ENCODE measurements around the gene BIK.

The BIK gene

DNA sequence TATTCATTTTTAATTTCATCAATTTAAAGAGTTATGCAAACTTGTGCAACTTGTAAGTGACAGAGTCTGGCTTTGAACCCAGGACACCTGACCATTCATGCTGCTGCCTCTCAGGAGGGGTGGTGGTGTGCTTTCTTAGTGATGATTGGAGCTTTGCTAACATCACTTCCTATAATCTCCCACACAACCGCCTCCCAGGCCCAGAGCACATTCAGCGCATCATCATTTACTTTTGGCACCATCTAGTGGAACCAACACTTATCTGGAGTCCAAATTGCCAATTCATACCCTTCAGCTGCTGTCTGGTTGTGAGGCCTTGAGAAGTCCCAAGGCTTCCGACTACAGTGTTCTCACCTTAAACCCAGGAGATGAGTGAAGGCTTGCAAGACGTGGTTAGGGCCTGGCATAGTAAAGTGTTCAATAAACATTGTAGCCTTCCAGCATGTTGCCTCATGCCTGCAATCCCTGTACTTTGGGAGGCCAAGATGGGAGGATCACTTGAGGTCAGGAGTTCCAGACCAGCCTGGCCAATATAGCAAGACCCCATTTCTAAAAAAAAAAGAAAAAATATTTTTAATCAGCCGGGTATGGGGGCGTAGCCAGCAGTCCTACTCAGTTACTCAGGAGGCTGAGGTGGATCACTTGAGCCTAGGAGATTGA is 20.3 kb upstream of the BIK start:
- H2AFZ ChIP-seq (ENCODE audit: low read length) = no peak overlapping the region
- no peak overlapping the region for H3K27ac ChIP-seq (replicated peaks; ENCODE audit: low read length)
- H3K4me2 ChIP-seq (ENCODE audit: insufficient read depth, low read length, poor library complexity, severe bottlenecking) = no peak overlapping the region
- H3K4me3 ChIP-seq (ENCODE audit: low read length in 2 of 2) = no peak overlapping the region
- no peak overlapping the region for H3K4ac ChIP-seq (ENCODE audit: low read length)
- H3K4me1 ChIP-seq (ENCODE audit: control insufficient read depth in 2 of 2, insufficient read depth in 1 of 2, low read depth in 1 of 2, low read length in 2 of 2) = peaks cover 0 to 4% of the 10 kb centered on the region in 2 donors
- peaks cover 3% of the 10 kb centered on the region for H3K79me1 ChIP-seq (ENCODE audit: low read depth, low read length)
- H3K27me3 ChIP-seq (ENCODE audit: control insufficient read depth in 3 of 3, insufficient read depth in 3 of 3, low read depth in 1 of 3, low read length in 3 of 3) = no peaks in the 10 kb centered on the region
- no peak overlapping the region for H3K23ac ChIP-seq (ENCODE audit: low read depth, low read length, poor library complexity)
- H2BK5ac ChIP-seq (ENCODE audit: low read length) = no peak overlapping the region
- H3K14ac ChIP-seq (ENCODE audit: low read length) = no peak overlapping the region
- H2BK12ac ChIP-seq (ENCODE audit: low read length) = no peak overlapping the region
- no peak overlapping the region for H3K18ac ChIP-seq (ENCODE audit: low read length)
- no peak for DNase-seq (ENCODE audit: low spot score)
- H2BK120ac ChIP-seq (ENCODE audit: low read depth, low read length) = no peak overlapping the region
- WGBS, 2 donors (ENCODE audit: extremely low coverage in 2 of 2, insufficient read length in 2 of 2, insufficient replicate concordance in 1 of 2) = no CpG with 5 or more reads among the region's 6 CpGs
- H4K8ac ChIP-seq (ENCODE audit: low read depth, low read length) = no peak overlapping the region
- H3K36me3 ChIP-seq (replicated peaks in 1 of 2; ENCODE audit: control insufficient read depth in 2 of 2, insufficient read depth in 2 of 2, low read length in 2 of 2) = peaks cover 0 to 8% of the 10 kb centered on the region in 2 donors
- no peak overlapping the region for H2BK15ac ChIP-seq (ENCODE audit: low read length)
- H3K9ac ChIP-seq (ENCODE audit: low read depth, low read length, poor library complexity) = no peak overlapping the region
- H2AK5ac ChIP-seq (ENCODE audit: low read depth, low read length) = no peak overlapping the region
- H3K9me3 ChIP-seq (replicated peaks in 1 of 2; ENCODE audit: control insufficient read depth in 2 of 2, insufficient read depth in 1 of 2, low read depth in 1 of 2, low read length in 2 of 2) = no peaks in the 10 kb centered on the region
- no peak overlapping the region for H4K91ac ChIP-seq (ENCODE audit: low read depth, low read length, poor library complexity)

DNA sequence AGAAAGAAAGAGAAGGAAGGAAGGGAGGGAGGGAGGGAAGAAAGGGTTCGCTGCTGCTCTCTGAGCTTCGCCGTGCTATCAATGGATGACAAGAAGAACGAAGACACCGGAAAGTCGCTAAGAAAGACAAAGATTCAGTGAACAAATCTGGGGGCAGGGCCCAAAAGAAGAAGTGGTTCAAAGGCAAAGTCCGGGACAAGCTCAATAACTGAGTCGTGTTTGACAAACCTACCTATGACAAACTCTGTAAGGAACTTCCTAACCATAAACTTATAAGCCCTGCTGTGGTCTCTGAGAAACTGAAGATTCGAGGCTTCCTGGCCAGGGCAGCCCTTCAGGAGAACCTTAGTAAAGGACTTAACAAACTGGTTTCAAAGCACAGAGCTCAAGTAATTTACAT is 18.5 kb upstream of the BIK start:
- H2BK12ac ChIP-seq (ENCODE audit: low read length) = no peak overlapping the region
- no peak overlapping the region for H4K91ac ChIP-seq (ENCODE audit: low read depth, low read length, poor library complexity)
- H3K36me3 ChIP-seq (replicated peaks in 1 of 2; ENCODE audit: control insufficient read depth in 2 of 2, insufficient read depth in 2 of 2, low read length in 2 of 2) = no peaks in the 10 kb centered on the region
- no peak overlapping the region for H2BK5ac ChIP-seq (ENCODE audit: low read length)
- H3K18ac ChIP-seq (ENCODE audit: low read length) = no peak overlapping the region
- no peak overlapping the region for H2AK5ac ChIP-seq (ENCODE audit: low read depth, low read length)
- no peak overlapping the region for H3K4me2 ChIP-seq (ENCODE audit: insufficient read depth, low read length, poor library complexity, severe bottlenecking)
- H3K4me1 ChIP-seq (ENCODE audit: control insufficient read depth in 2 of 2, insufficient read depth in 1 of 2, low read depth in 1 of 2, low read length in 2 of 2) = peaks cover 0 to 7% of the 10 kb centered on the region in 2 donors
- H3K27ac ChIP-seq (replicated peaks; ENCODE audit: low read length) = no peak overlapping the region
- no peaks in the 10 kb centered on the region for H3K27me3 ChIP-seq (ENCODE audit: control insufficient read depth in 3 of 3, insufficient read depth in 3 of 3, low read depth in 1 of 3, low read length in 3 of 3)
- peaks cover 2% of the 10 kb centered on the region for H3K79me1 ChIP-seq (ENCODE audit: low read depth, low read length)
- DNase-seq (ENCODE audit: low spot score) = no peak
- no peak overlapping the region for H3K9ac ChIP-seq (ENCODE audit: low read depth, low read length, poor library complexity)
- H3K9me3 ChIP-seq (replicated peaks in 1 of 2; ENCODE audit: control insufficient read depth in 2 of 2, insufficient read depth in 1 of 2, low read depth in 1 of 2, low read length in 2 of 2) = peaks cover 9 to 10% of the 10 kb centered on the region in 2 donors
- H3K14ac ChIP-seq (ENCODE audit: low read length) = no peak overlapping the region
- no CpG with 5 or more reads among the region's 9 CpGs for WGBS, 2 donors (ENCODE audit: extremely low coverage in 2 of 2, insufficient read length in 2 of 2, insufficient replicate concordance in 1 of 2)
- H2BK15ac ChIP-seq (ENCODE audit: low read length) = no peak overlapping the region
- H2BK120ac ChIP-seq (ENCODE audit: low read depth, low read length) = no peak overlapping the region
- no peak overlapping the region for H3K4me3 ChIP-seq (ENCODE audit: low read length in 2 of 2)
- no peak overlapping the region for H3K4ac ChIP-seq (ENCODE audit: low read length)
- H3K23ac ChIP-seq (ENCODE audit: low read depth, low read length, poor library complexity) = no peak overlapping the region
- H4K8ac ChIP-seq (ENCODE audit: low read depth, low read length) = no peak overlapping the region
- peak overlapping the region; percentile 24 for H2AFZ ChIP-seq (ENCODE audit: low read length)

DNA sequence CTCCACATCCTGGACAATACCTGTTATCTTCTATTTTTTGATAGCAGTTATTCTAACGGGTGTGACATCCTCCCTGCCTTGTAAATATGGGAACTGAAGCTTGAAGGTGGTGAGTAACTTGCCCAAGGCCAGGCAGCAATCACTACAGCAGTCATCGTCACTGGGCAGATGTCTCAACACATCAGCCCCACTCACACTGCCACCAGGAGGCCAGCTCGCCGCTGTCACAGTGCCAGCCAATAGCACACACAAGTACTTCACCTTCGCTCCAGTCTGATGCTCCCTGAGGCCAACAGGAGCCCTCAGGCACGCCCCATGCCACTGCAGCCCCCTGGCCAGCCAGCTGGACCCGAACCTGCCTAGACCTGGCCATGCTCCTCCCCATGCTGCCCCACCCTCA is 16.5 kb upstream of the BIK start:
- H2AFZ ChIP-seq (ENCODE audit: low read length) = no peak overlapping the region
- H3K9ac ChIP-seq (ENCODE audit: low read depth, low read length, poor library complexity) = no peak overlapping the region
- H2BK5ac ChIP-seq (ENCODE audit: low read length) = peak overlapping the region; percentile 1
- H3K4me1 ChIP-seq (ENCODE audit: control insufficient read depth in 2 of 2, insufficient read depth in 1 of 2, low read depth in 1 of 2, low read length in 2 of 2) = peaks cover 0 to 5% of the 10 kb centered on the region in 2 donors
- no peak overlapping the region for H4K8ac ChIP-seq (ENCODE audit: low read depth, low read length)
- no peaks in the 10 kb centered on the region for H3K27me3 ChIP-seq (ENCODE audit: control insufficient read depth in 3 of 3, insufficient read depth in 3 of 3, low read depth in 1 of 3, low read length in 3 of 3)
- no peak overlapping the region for H2BK12ac ChIP-seq (ENCODE audit: low read length)
- H3K36me3 ChIP-seq (replicated peaks in 1 of 2; ENCODE audit: control insufficient read depth in 2 of 2, insufficient read depth in 2 of 2, low read length in 2 of 2) = no peaks in the 10 kb centered on the region
- H3K23ac ChIP-seq (ENCODE audit: low read depth, low read length, poor library complexity) = no peak overlapping the region
- no peak overlapping the region for H3K14ac ChIP-seq (ENCODE audit: low read length)
- no peak overlapping the region for H3K4me2 ChIP-seq (ENCODE audit: insufficient read depth, low read length, poor library complexity, severe bottlenecking)
- no peak overlapping the region for H3K4me3 ChIP-seq (ENCODE audit: low read length in 2 of 2)
- no peak overlapping the region for H3K18ac ChIP-seq (ENCODE audit: low read length)
- no peak for DNase-seq (ENCODE audit: low spot score)
- H2BK120ac ChIP-seq (ENCODE audit: low read depth, low read length) = no peak overlapping the region
- H4K91ac ChIP-seq (ENCODE audit: low read depth, low read length, poor library complexity) = no peak overlapping the region
- H2AK5ac ChIP-seq (ENCODE audit: low read depth, low read length) = no peak overlapping the region
- no peak overlapping the region for H2BK15ac ChIP-seq (ENCODE audit: low read length)
- WGBS, 2 donors (ENCODE audit: extremely low coverage in 2 of 2, insufficient read length in 2 of 2, insufficient replicate concordance in 1 of 2) = no CpG with 5 or more reads among the region's 7 CpGs
- peaks cover 10 to 12% of the 10 kb centered on the region in 2 donors for H3K9me3 ChIP-seq (replicated peaks in 1 of 2; ENCODE audit: control insufficient read depth in 2 of 2, insufficient read depth in 1 of 2, low read depth in 1 of 2, low read length in 2 of 2)
- no peak overlapping the region for H3K27ac ChIP-seq (replicated peaks; ENCODE audit: low read length)
- no peak overlapping the region for H3K4ac ChIP-seq (ENCODE audit: low read length)
- H3K79me1 ChIP-seq (ENCODE audit: low read depth, low read length) = peaks cover 2% of the 10 kb centered on the region

DNA sequence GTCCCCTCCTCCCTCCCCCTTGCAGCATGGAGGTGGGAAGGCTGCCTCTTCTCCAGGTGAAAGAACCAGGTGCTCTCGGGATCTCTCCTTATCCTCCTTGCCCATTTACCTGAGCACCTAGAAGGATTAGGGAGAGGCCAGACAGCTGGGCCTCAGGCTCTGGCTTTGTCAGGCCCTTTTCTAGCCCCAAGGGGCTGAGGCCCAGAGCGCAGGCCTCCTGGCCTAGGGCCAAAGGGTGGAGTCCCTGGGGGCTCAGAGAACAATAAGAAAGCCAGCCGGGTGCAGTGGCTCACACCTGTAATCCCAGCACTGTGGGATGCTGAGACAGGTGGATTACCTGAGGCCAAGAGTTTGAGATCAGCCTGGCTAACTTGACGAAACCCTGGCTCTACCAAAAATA is 16.0 kb upstream of the BIK start:
- Histone ChIP-seq H3K79me1 (ENCODE audit: low read depth, low read length) (peaks cover 2% of the 10 kb centered on the region), H3K36me3 (replicated peaks in 1 of 2; ENCODE audit: control insufficient read depth in 2 of 2, insufficient read depth in 2 of 2, low read length in 2 of 2) (no peaks in the 10 kb centered on the region), H3K14ac (ENCODE audit: low read length) (no peak overlapping the region), H3K9ac (ENCODE audit: low read depth, low read length, poor library complexity) (no peak overlapping the region), H3K4me1 (ENCODE audit: control insufficient read depth in 2 of 2, insufficient read depth in 1 of 2, low read depth in 1 of 2, low read length in 2 of 2) (peaks cover 0 to 5% of the 10 kb centered on the region in 2 donors), H3K4ac (ENCODE audit: low read length) (no peak overlapping the region), H2AK5ac (ENCODE audit: low read depth, low read length) (no peak overlapping the region), H3K27me3 (ENCODE audit: control insufficient read depth in 3 of 3, insufficient read depth in 3 of 3, low read depth in 1 of 3, low read length in 3 of 3) (no peaks in the 10 kb centered on the region), H3K18ac (ENCODE audit: low read length) (peak overlapping the region; percentile 51), H3K4me3 (ENCODE audit: low read length in 2 of 2) (no peak overlapping the region), H3K23ac (ENCODE audit: low read depth, low read length, poor library complexity) (no peak overlapping the region), H2BK5ac (ENCODE audit: low read length) (peak overlapping the region; percentile 1), H3K4me2 (ENCODE audit: insufficient read depth, low read length, poor library complexity, severe bottlenecking) (no peak overlapping the region), H3K27ac (replicated peaks; ENCODE audit: low read length) (no peak overlapping the region), H4K91ac (ENCODE audit: low read depth, low read length, poor library complexity) (no peak overlapping the region), H2BK15ac (ENCODE audit: low read length) (no peak overlapping the region), H2AFZ (ENCODE audit: low read length) (no peak overlapping the region), H2BK120ac (ENCODE audit: low read depth, low read length) (no peak overlapping the region), H4K8ac (ENCODE audit: low read depth, low read length) (no peak overlapping the region), H3K9me3 (replicated peaks in 1 of 2; ENCODE audit: control insufficient read depth in 2 of 2, insufficient read depth in 1 of 2, low read depth in 1 of 2, low read length in 2 of 2) (peaks cover 10 to 12% of the 10 kb centered on the region in 2 donors), H2BK12ac (ENCODE audit: low read length) (no peak overlapping the region)
- WGBS, 2 donors (ENCODE audit: extremely low coverage in 2 of 2, insufficient read length in 2 of 2, insufficient replicate concordance in 1 of 2) = no CpG with 5 or more reads among the region's 4 CpGs
- DNase-seq (ENCODE audit: low spot score) = no peak

Data from neuronal stem cell (in vitro differentiated cells).